Subcutaneous adipose tissue (tissue), 4 donors: ENCODE results near the gene ANGPT4. TPM values are rescaled to one million over a fixed set of nuclear protein-coding genes. Genes with fewer than 3 reads are reported as not detected.

ENCODE experiments used
- CTCF ChIP-seq: fragments of 450-650 bp; IDR thresholded peaks from one replicate; pipeline ENCODE4 v1.5.1; 2016; ENCODE audit warnings: low read depth, mild to moderate bottlenecking, control low read depth, antibody characterized with exemption, moderate library complexity
- total RNA-seq, 4 donors: library from RNA; depleted of rRNA; stranded (reverse); fragments of >200 nt; gene quantifications; one replicate each; pipeline ENCODE4 v1.1.0, GENCODE V29; 2016

The ANGPT4 gene
- total RNA-seq, 4 donors from 2014 or later: 2.3 to 106 (median 8.7) TPM

GRCh38 chr20:833450-834150 is 82.5 kb downstream of the ANGPT4 start, which contains the start of gene FAM110A:
FAM110A (plus strand) TSS chr20:833715; CDS start chr20:844805, 11,090 bp downstream.
- TF ChIP-seq CTCF: no peak

- TF ChIP-seq CTCF: no peak
Observed at GRCh38 chr20:833121-833449, 83.0 kb downstream of the ANGPT4 start.

- TF ChIP-seq CTCF: no peak
Observed at GRCh38 chr20:831956-832355, 84.2 kb downstream of the ANGPT4 start.

- TF ChIP-seq CTCF: no peak
Observed at GRCh38 chr20:831251-831650, 84.9 kb downstream of the ANGPT4 start.

- no peak for TF ChIP-seq CTCF
Observed at GRCh38 chr20:830011-830521, 86.1 kb downstream of the ANGPT4 start.

GRCh38 chr20:829551-829950 is 86.6 kb downstream of the ANGPT4 start:
- TF ChIP-seq CTCF: no peak

GRCh38 chr20:828987-829386 is 87.1 kb downstream of the ANGPT4 start:
- TF ChIP-seq CTCF: no peak
